SK-N-SH (cell line): ENCODE measurements around the gene INPP5A. TPM values are rescaled to one million over a fixed set of nuclear protein-coding genes. Genes with fewer than 3 reads are reported as not detected.

Source experiments
- CTCF ChIA-PET: fragments of 300-600, 350-600 bp; formaldehyde crosslinking; extraction: SDS; loops from one replicate; lab custom pipeline; 2021; lab: Yijun Ruan, JAX
- POLR2A ChIA-PET: fragments of 350-600 bp; sonication (Branson Sonifier 250); formaldehyde crosslinking; extraction: SDS; loops from one replicate; lab custom pipeline; 2020; ENCODE audit warnings: antibody characterized with exemption, inconsistent platforms; lab: Yijun Ruan, JAX
- DNase-seq: peaks from one replicate; pipeline ENCODE4 v3.0.0; 2012
- H2AFZ ChIP-seq: fragments of 200-600 bp; sonication (generic); 2 replicates; pipeline ENCODE4 v1.8.1; 2016; ENCODE audit warnings: antibody characterized with exemption, mild to moderate bottlenecking, low read depth
- H3F3A ChIP-seq: fragments of 200-600 bp; sonication (generic); replicated peaks from 2 replicates; pipeline ENCODE3; 2016; ENCODE audit warnings: antibody characterized with exemption, mild to moderate bottlenecking; ENCODE audit not compliant: insufficient read depth
- H3K27ac ChIP-seq, 2 experiments: fragments of 200-500 bp in 1 of 2; fragments of 200-600 bp in 1 of 2; sonication (Bioruptor generic) in 1 of 2; sonication (generic), shearing (Covaris generic) in 1 of 2; 2 replicates each; pipeline versions ENCODE4 v1.5.1 to v1.6.1; 2014 to 2016; ENCODE audit warnings: low read depth in 2 of 2, inconsistent platforms in 1 of 2, low read length in 1 of 2, mild to moderate bottlenecking in 1 of 2, mixed read lengths in 1 of 2
- H3K27me3 ChIP-seq: fragments of 200-600 bp; sonication (generic), shearing (Covaris generic); 2 replicates; pipeline ENCODE4 v1.6.1; 2016; ENCODE audit warnings: mixed run types; ENCODE audit not compliant: insufficient read depth
- H3K36me3 ChIP-seq, 2 experiments: fragments of 200-500 bp in 1 of 2; fragments of 200-600 bp in 1 of 2; sonication (Bioruptor generic) in 1 of 2; sonication (generic) in 1 of 2; replicated peaks in 1 of 2; 2 replicates each; pipeline versions ENCODE3 to v1.5.1; 2014 to 2016; ENCODE audit warnings: low read length in 1 of 2, mild to moderate bottlenecking in 1 of 2; ENCODE audit not compliant: insufficient read depth in 2 of 2, control insufficient read depth in 1 of 2
- H3K4me1 ChIP-seq, 2 experiments: fragments of 200-500 bp in 1 of 2; fragments of 200-600 bp in 1 of 2; sonication (Bioruptor generic) in 1 of 2; sonication (generic), shearing (Covaris generic) in 1 of 2; 2 replicates each; pipeline versions ENCODE4 v1.5.1 to v1.6.1; 2014 to 2016; ENCODE audit warnings: low read depth in 1 of 2, low read length in 1 of 2, mixed run types in 1 of 2; ENCODE audit not compliant: insufficient read depth in 2 of 2, control insufficient read depth in 1 of 2
- H3K4me2 ChIP-seq: fragments of 200-600 bp; sonication (generic), shearing (Covaris generic); 2 replicates; pipeline ENCODE4 v1.6.1; 2017; ENCODE audit warnings: mixed run types
- H3K4me3 ChIP-seq, 2 experiments: fragments of 200-500 bp in 1 of 2; fragments of 200-600 bp in 1 of 2; sonication (Bioruptor generic) in 1 of 2; sonication (generic), shearing (Covaris generic) in 1 of 2; 2 replicates each; pipeline versions ENCODE4 v1.5.1 to v1.8.1; 2014 to 2016; ENCODE audit warnings: low read depth in 2 of 2, inconsistent platforms in 1 of 2, low read length in 1 of 2, mild to moderate bottlenecking in 1 of 2, mixed read lengths in 1 of 2, moderate library complexity in 1 of 2
- H3K79me2 ChIP-seq: fragments of 200-600 bp; sonication (generic); 2 replicates; pipeline ENCODE4 v1.8.1; 2017; ENCODE audit warnings: mild to moderate bottlenecking; ENCODE audit not compliant: insufficient read depth
- H3K9ac ChIP-seq: fragments of 200-600 bp; sonication (generic); 2 replicates; pipeline ENCODE4 v1.6.1; 2017; ENCODE audit warnings: mixed run types
- H3K9me2 ChIP-seq: fragments of 200-600 bp; sonication (generic); 2 replicates; pipeline ENCODE4 v1.6.1; 2017; ENCODE audit warnings: mixed run types
- H3K9me3 ChIP-seq: fragments of 200-600 bp; sonication (generic); 2 replicates; pipeline ENCODE4 v1.6.1; 2017; ENCODE audit warnings: mixed run types, mild to moderate bottlenecking, moderate library complexity
- H4K20me1 ChIP-seq: fragments of 200-600 bp; sonication (generic); 2 replicates; pipeline ENCODE4 v1.6.1; 2017; ENCODE audit warnings: mild to moderate bottlenecking, mixed run types; ENCODE audit not compliant: insufficient read depth
- CHD2 ChIP-seq: fragments of 150-350 bp; IDR thresholded peaks from 2 replicates; pipeline ENCODE4 v1.6.1; 2018; ENCODE audit warnings: low read length; ENCODE audit not compliant: partially characterized antibody
- ELF1 ChIP-seq: IDR thresholded peaks from 2 replicates; pipeline ENCODE4 v1.4.0; 2012
- FOSL2 ChIP-seq: IDR thresholded peaks from 2 replicates; pipeline ENCODE4 v1.4.0; 2012; ENCODE audit warnings: low read depth, mild to moderate bottlenecking, moderate library complexity, borderline replicate concordance
- FOXJ3 ChIP-seq: sonication (generic); formaldehyde crosslinking; IDR thresholded peaks from 2 replicates; pipeline ENCODE4 v1.5.1; 2020; ENCODE audit warnings: mild to moderate bottlenecking, missing genetic modification reagents
- FOXM1 ChIP-seq: IDR thresholded peaks from 2 replicates; pipeline ENCODE4 v1.4.0; 2012; ENCODE audit warnings: low read depth, mild to moderate bottlenecking
- GATA2 ChIP-seq: sonication (generic); formaldehyde crosslinking; IDR thresholded peaks from 2 replicates; pipeline ENCODE4 v1.5.0; 2020; ENCODE audit warnings: mild to moderate bottlenecking, missing genetic modification reagents
- JUND ChIP-seq: IDR thresholded peaks from 2 replicates; pipeline ENCODE4 v1.4.0; 2012
- MXI1 ChIP-seq: IDR thresholded peaks from 2 replicates; pipeline ENCODE4 v1.6.1; 2012; ENCODE audit warnings: mild to moderate bottlenecking, low read depth, low read length, improper control_type of control experiment
- NFIC ChIP-seq: IDR thresholded peaks from 2 replicates; pipeline ENCODE4 v1.4.0; 2012; ENCODE audit warnings: borderline replicate concordance
- NRF1 ChIP-seq: IDR thresholded peaks from 2 replicates; pipeline ENCODE4 v1.6.1; 2012; ENCODE audit warnings: low read depth, mild to moderate bottlenecking, low read length
- RCOR1 ChIP-seq: fragments of 150-350 bp; IDR thresholded peaks from 2 replicates; pipeline ENCODE4 v1.6.1; 2017; ENCODE audit warnings: antibody characterized with exemption, low read length
- RXRA ChIP-seq: IDR thresholded peaks from 2 replicates; pipeline ENCODE4 v1.4.0; 2012; ENCODE audit warnings: low read depth, mild to moderate bottlenecking, borderline replicate concordance
- WGBS: methylation state at CpG from one replicate; pipeline ENCODE4 v1.1.6; 2017; ENCODE audit warnings: low lambda C conversion rate; 5-methylcytosine and 5-hydroxymethylcytosine counted together
- polyA plus RNA-seq, 3 experiments: library from polyadenylated mRNA; depleted of rRNA; stranded (reverse); fragments of >200 nt; gene quantifications; 2 replicates each; pipeline ENCODE4 v1.2.3, GENCODE V29; 2012
- TF ChIP-seq, protein P1 (sequence below): IDR thresholded peaks from 2 replicates; pipeline ENCODE4; 2012
- TF ChIP-seq, protein P2 (sequence below): fragments of 150-350 bp; IDR thresholded peaks from 2 replicates; pipeline ENCODE4 v1.6.1; 2016; ENCODE audit warnings: mild to moderate bottlenecking, low read depth, low read length
- TF ChIP-seq, protein P3 (sequence below): fragments of 200-600 bp; sonication (generic); IDR thresholded peaks from 2 replicates; pipeline ENCODE4 v1.6.1; 2017; ENCODE audit warnings: antibody characterized with exemption, mild to moderate bottlenecking, moderate library complexity
- TF ChIP-seq, protein P4 (sequence below): IDR thresholded peaks from 2 replicates; pipeline ENCODE4 v1.6.1; 2012; ENCODE audit warnings: mild to moderate bottlenecking, low read depth, low read length, moderate library complexity

Gene INPP5A
- polyA plus RNA-seq, 1 of the 3 experiments (the other 2 are of a cell fraction) = 12.0 TPM

DNA sequence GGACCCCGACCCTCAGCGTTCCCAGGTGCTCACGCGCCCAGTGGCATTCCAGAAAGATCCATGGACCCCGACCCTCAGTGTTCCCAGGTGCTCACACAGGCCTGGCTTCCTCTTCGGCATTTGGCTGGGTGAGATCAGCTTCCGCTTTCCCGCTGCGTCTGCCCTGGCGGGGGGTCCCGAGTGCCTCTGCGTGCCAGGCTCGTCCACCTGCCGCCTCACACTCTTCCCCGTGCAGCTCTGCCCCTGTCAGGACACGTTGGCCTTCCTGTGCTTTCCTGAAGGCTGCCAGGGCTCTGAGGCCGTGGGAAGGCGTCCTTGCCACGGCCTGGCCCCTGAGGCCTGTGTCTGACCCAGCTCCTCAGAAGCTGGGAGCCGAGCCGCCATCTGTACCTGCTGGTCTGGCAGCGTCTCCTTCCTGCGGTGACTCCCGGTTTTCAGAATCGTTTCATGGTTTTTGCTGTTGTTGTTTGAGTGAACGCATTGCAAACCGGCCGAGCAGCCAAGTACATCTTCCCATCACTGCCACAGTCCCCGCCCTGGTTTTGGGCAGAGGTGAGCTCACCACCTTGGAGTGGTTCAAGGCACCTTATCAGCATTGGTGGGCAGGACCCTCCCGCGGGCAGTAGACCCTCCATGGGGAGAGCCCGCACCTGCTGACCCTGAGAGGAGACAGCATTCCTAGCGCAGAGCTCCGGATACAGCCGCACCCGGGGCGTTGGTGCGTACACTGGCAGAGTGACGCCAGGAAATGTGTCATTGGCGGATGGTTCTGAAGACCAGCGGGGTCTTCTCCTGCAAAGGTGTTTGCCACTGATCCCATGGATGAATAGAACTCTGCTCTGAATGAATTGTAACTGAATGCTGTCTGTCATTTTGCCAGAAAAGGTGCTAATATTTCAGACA is 231.0 kb downstream of the INPP5A start:
- no peak for DNase-seq
- H3K4me3 ChIP-seq = no peak overlapping the region
- H4K20me1 ChIP-seq = no peaks in the 10 kb centered on the region
- no peaks in the 10 kb centered on the region for H3K79me2 ChIP-seq
- no peak overlapping the region for H3K27ac ChIP-seq
- no peak overlapping the region for H2AFZ ChIP-seq
- H3K9me3 ChIP-seq = no peaks in the 10 kb centered on the region
- WGBS = 97% methylated on average over 34 of the region's 41 CpGs
- H3K4me2 ChIP-seq = no peak overlapping the region
- no peaks in the 10 kb centered on the region for H3K27me3 ChIP-seq
- no peaks in the 10 kb centered on the region for H3K36me3 ChIP-seq
- H3F3A ChIP-seq = no peaks in the 10 kb centered on the region
- CTCF ChIA-PET = interaction anchor here (1.0 kb wide), 1 partner anchor 114 kb away, joined by 4 read pairs; no protein-coding TSS in a partner anchor
- no peaks in the 10 kb centered on the region for H3K9me2 ChIP-seq
- no peak for TF ChIP-seq GATA2 (CRISPR knock-in tag)
- no peak for TF ChIP-seq JUND
- TF ChIP-seq RCOR1 = no peak
- TF ChIP-seq FOXJ3 (CRISPR knock-in tag) = no peak
- no peak for TF ChIP-seq CHD2
- no peak for TF ChIP-seq ELF1
- no peak for TF ChIP-seq MXI1
- H3K9ac ChIP-seq = no peak overlapping the region
- POLR2A ChIA-PET = no interaction called here
- H3K4me1 ChIP-seq = no peaks in the 10 kb centered on the region; a peak in 1 of 4 replicates

DNA sequence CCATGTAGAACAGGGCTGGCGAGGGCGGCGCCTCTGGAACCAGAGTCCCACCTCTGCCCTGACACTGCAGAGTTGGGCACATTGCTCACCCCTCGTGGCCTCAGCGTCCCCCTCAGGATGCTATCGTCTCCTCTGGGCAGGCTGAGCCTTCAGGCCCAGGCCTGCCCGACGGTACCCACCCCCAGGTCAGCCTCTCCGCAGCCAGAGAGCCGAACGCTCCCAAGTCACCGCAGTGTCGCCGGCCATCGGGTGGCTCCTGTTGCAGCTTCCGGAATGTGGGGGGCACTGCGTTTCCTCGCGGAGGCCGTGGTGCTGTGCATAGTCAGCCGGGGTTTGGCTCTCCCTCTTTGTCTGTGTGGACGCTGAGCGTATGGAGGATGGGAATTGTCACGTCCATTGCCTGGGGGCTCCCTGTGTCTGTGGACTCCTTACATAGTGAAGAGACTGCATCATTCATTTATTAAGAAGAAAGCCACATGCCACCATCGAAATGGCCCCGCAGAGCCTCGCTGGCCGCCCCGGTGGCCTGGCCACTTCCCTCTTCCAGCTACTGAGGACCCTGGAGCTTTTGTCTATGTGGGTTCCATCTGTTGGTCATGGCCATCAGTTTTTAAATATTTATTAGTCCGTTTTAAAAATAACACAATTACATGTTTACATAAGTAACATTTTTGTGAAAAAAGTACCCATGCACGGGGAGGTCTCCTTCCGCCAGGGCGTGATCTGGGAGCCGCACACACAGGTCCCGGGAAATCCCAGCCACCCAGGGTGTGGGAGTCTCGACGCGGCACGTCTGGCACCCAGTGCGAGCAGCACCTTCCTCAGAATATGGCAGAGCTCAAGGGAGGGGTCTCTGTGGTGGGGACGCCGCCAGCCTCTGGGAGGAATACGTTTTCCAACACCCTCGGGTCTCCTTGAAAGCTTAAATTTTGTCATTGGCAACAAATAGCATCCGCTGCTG is 232.8 kb downstream of the INPP5A start:
- Histone ChIP-seq H3F3A (no peaks in the 10 kb centered on the region), H3K36me3 (no peaks in the 10 kb centered on the region), H3K27ac (no peak overlapping the region), H2AFZ (no peak overlapping the region), H3K9me3 (no peaks in the 10 kb centered on the region), H3K9ac (no peak overlapping the region), H3K27me3 (no peaks in the 10 kb centered on the region), H3K4me2 (no peak overlapping the region), H3K4me3 (no peak overlapping the region), H3K79me2 (no peaks in the 10 kb centered on the region), H3K4me1 (no peaks in the 10 kb centered on the region; a peak in 1 of 4 replicates), H3K9me2 (no peaks in the 10 kb centered on the region), H4K20me1 (no peaks in the 10 kb centered on the region)
- DNase-seq = no peak
- ChIA-PET CTCF (no interaction called here), POLR2A (no interaction called here)
- WGBS = 93% methylated on average over 28 of the region's 45 CpGs
- TF ChIP-seq NRF1 (no peak), NFIC (no peak), RCOR1 (no peak), RXRA (no peak), FOXJ3 (CRISPR knock-in tag) (no peak), FOXM1 (no peak), FOSL2 (no peak), MXI1 (no peak)
- TF ChIP-seq, protein P1, sequence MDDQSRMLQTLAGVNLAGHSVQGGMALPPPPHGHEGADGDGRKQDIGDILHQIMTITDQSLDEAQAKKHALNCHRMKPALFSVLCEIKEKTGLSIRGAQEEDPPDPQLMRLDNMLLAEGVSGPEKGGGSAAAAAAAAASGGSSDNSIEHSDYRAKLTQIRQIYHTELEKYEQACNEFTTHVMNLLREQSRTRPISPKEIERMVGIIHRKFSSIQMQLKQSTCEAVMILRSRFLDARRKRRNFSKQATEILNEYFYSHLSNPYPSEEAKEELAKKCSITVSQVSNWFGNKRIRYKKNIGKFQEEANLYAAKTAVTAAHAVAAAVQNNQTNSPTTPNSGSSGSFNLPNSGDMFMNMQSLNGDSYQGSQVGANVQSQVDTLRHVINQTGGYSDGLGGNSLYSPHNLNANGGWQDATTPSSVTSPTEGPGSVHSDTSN = no peak
- TF ChIP-seq, protein P2, sequence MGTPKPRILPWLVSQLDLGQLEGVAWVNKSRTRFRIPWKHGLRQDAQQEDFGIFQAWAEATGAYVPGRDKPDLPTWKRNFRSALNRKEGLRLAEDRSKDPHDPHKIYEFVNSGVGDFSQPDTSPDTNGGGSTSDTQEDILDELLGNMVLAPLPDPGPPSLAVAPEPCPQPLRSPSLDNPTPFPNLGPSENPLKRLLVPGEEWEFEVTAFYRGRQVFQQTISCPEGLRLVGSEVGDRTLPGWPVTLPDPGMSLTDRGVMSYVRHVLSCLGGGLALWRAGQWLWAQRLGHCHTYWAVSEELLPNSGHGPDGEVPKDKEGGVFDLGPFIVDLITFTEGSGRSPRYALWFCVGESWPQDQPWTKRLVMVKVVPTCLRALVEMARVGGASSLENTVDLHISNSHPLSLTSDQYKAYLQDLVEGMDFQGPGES = no peak
- TF ChIP-seq, protein P3, sequence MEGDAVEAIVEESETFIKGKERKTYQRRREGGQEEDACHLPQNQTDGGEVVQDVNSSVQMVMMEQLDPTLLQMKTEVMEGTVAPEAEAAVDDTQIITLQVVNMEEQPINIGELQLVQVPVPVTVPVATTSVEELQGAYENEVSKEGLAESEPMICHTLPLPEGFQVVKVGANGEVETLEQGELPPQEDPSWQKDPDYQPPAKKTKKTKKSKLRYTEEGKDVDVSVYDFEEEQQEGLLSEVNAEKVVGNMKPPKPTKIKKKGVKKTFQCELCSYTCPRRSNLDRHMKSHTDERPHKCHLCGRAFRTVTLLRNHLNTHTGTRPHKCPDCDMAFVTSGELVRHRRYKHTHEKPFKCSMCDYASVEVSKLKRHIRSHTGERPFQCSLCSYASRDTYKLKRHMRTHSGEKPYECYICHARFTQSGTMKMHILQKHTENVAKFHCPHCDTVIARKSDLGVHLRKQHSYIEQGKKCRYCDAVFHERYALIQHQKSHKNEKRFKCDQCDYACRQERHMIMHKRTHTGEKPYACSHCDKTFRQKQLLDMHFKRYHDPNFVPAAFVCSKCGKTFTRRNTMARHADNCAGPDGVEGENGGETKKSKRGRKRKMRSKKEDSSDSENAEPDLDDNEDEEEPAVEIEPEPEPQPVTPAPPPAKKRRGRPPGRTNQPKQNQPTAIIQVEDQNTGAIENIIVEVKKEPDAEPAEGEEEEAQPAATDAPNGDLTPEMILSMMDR = no peak
- TF ChIP-seq, protein P4, sequence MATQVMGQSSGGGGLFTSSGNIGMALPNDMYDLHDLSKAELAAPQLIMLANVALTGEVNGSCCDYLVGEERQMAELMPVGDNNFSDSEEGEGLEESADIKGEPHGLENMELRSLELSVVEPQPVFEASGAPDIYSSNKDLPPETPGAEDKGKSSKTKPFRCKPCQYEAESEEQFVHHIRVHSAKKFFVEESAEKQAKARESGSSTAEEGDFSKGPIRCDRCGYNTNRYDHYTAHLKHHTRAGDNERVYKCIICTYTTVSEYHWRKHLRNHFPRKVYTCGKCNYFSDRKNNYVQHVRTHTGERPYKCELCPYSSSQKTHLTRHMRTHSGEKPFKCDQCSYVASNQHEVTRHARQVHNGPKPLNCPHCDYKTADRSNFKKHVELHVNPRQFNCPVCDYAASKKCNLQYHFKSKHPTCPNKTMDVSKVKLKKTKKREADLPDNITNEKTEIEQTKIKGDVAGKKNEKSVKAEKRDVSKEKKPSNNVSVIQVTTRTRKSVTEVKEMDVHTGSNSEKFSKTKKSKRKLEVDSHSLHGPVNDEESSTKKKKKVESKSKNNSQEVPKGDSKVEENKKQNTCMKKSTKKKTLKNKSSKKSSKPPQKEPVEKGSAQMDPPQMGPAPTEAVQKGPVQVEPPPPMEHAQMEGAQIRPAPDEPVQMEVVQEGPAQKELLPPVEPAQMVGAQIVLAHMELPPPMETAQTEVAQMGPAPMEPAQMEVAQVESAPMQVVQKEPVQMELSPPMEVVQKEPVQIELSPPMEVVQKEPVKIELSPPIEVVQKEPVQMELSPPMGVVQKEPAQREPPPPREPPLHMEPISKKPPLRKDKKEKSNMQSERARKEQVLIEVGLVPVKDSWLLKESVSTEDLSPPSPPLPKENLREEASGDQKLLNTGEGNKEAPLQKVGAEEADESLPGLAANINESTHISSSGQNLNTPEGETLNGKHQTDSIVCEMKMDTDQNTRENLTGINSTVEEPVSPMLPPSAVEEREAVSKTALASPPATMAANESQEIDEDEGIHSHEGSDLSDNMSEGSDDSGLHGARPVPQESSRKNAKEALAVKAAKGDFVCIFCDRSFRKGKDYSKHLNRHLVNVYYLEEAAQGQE = no peak
